Gastroesophageal sphincter (tissue), 4 donors: Measurements from ENCODE around the gene MYLK4. TPM values are rescaled to one million over a fixed set of nuclear protein-coding genes. Genes with fewer than 3 reads are reported as not detected.

Experiments used
- ATAC-seq: fragments of 150-250 bp; one replicate; pipeline ENCODE4 v1.9.1; 2016; ENCODE audit warnings: mild to moderate bottlenecking, moderate library complexity
- H3K27ac ChIP-seq, 4 donors: fragments of 200-600 bp; sonication (generic) in 3 of 4; 1 replicate in 3 of 4; 2 replicates in 1 of 4; pipeline ENCODE4 v1.5.1; 2016 to 2019
- H3K27me3 ChIP-seq: fragments of 200-600 bp; sonication (generic); one replicate; pipeline ENCODE4 v1.5.1; 2019
- H3K36me3 ChIP-seq, 2 donors: fragments of 200-600 bp; sonication (generic); one replicate each; pipeline ENCODE4 v1.5.1; 2019; ENCODE audit warnings: control low read depth in 1 of 2
- H3K4me1 ChIP-seq, 3 donors: fragments of 200-600 bp; sonication (generic); 1 replicate in 2 of 3; 2 replicates in 1 of 3; pipeline ENCODE4 v1.5.1; 2016 to 2019; ENCODE audit warnings: control low read depth in 2 of 3
- H3K4me3 ChIP-seq, 2 donors: fragments of 200-600 bp; sonication (generic); one replicate each; pipeline ENCODE4 v1.5.1; 2019; ENCODE audit warnings: mild to moderate bottlenecking in 1 of 2, moderate library complexity in 1 of 2
- H3K9me3 ChIP-seq, 3 donors: fragments of 200-600 bp; sonication (generic); one replicate each; pipeline ENCODE4 v1.5.1; 2017 to 2019; ENCODE audit warnings: control low read depth in 2 of 3
- EP300 ChIP-seq: sonication (generic); formaldehyde crosslinking; IDR thresholded peaks from one replicate; pipeline ENCODE4 v1.6.1; 2017; ENCODE audit warnings: antibody characterized with exemption, mild to moderate bottlenecking
- POLR2A ChIP-seq, 2 donors: fragments of 450-650 bp; IDR thresholded peaks; one replicate each; pipeline ENCODE4 v1.6.1; 2017; ENCODE audit warnings: antibody characterized with exemption in 2 of 2, mild to moderate bottlenecking in 2 of 2, moderate library complexity in 1 of 2
- POLR2AphosphoS5 ChIP-seq: sonication (generic); formaldehyde crosslinking; IDR thresholded peaks from one replicate; pipeline ENCODE4 v1.6.1; 2017; ENCODE audit warnings: antibody characterized with exemption
- WGBS, 2 donors: methylation state at CpG; one replicate each; pipeline ENCODE4 v1.1.5; 2018; ENCODE audit warnings: low coverage in 1 of 2; 5-methylcytosine and 5-hydroxymethylcytosine counted together
- total RNA-seq, 4 donors: library from RNA; depleted of rRNA; stranded (reverse); fragments of >200 nt; gene quantifications; one replicate each; pipeline ENCODE4 v1.1.0, GENCODE V29; 2016
- TF ChIP-seq, protein P1 (sequence below), 4 experiments: fragments of 200-600 bp in 2 of 4; fragments of 450-650 bp in 2 of 4; sonication (generic) in 1 of 4; IDR thresholded peaks; one replicate each; pipeline ENCODE4 v1.5.1; 2017 to 2019; ENCODE audit warnings: antibody characterized with exemption in 4 of 4, mild to moderate bottlenecking in 2 of 4, moderate library complexity in 2 of 4

Gene MYLK4
- total RNA-seq, 4 donors from 2014 or later, result 0.31 to 1.2 (median 0.56) TPM

DNA sequence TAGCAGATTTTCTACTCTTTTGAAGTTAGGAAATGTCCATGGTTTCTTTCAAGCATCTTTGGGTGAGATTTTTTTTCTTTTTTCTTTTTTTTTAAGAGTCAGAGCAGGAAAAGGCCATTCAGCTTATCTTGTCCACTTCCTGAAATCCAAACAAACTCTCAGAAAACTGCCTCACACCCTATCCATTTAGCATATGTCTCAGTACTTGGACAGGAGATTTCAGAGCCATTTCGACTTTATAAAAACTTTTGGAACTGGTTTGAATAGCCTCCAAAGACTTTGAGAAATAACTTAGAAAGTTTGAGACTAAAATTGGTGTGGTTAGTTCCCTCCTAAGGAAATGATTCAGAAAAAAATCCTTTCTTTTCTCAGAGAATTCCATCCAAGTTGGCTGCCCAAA lies 125.1 kb downstream of the MYLK4 start:
- no peak for ATAC-seq
- no peaks in the 10 kb centered on the region for H3K27me3 ChIP-seq
- H3K9me3 ChIP-seq, result no peaks in the 10 kb centered on the region
- H3K36me3 ChIP-seq, result no peaks in the 10 kb centered on the region
- no peak overlapping the region for H3K4me3 ChIP-seq
- no peak overlapping the region for H3K27ac ChIP-seq
- no peak for TF ChIP-seq POLR2A (IDR thresholded peaks at IDR 0.05)
- no peak for TF ChIP-seq POLR2AphosphoS5
- TF ChIP-seq EP300, result no peak
- TF ChIP-seq, protein P1, sequence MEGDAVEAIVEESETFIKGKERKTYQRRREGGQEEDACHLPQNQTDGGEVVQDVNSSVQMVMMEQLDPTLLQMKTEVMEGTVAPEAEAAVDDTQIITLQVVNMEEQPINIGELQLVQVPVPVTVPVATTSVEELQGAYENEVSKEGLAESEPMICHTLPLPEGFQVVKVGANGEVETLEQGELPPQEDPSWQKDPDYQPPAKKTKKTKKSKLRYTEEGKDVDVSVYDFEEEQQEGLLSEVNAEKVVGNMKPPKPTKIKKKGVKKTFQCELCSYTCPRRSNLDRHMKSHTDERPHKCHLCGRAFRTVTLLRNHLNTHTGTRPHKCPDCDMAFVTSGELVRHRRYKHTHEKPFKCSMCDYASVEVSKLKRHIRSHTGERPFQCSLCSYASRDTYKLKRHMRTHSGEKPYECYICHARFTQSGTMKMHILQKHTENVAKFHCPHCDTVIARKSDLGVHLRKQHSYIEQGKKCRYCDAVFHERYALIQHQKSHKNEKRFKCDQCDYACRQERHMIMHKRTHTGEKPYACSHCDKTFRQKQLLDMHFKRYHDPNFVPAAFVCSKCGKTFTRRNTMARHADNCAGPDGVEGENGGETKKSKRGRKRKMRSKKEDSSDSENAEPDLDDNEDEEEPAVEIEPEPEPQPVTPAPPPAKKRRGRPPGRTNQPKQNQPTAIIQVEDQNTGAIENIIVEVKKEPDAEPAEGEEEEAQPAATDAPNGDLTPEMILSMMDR (IDR thresholded peaks at IDR 0.05), result no peak
- 8% methylated on average over 1 of the region's 1 CpG for WGBS, 2 donors
- no peaks in the 10 kb centered on the region for H3K4me1 ChIP-seq

DNA sequence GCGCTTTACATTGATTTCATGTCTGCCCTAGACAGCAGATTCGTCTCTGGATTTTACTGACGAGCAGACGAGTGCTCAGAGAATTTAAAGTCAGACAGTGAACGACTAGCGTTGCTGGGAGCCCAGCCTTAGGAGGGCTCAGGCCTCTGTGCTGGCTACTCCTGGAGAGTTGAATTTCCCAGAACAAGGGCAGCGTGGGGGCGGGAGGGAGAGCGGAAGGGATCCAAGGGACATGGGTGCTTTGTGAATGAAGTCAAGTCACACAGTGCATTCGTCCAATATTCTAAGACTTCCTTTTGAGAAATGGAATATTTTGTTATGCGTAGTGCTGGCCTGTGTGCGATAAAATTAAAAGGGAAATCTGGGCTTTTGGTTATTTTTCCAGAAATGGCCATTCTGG lies 126.5 kb downstream of the MYLK4 start:
- no peaks in the 10 kb centered on the region for H3K27me3 ChIP-seq
- no peaks in the 10 kb centered on the region for H3K36me3 ChIP-seq
- H3K27ac ChIP-seq, result no peak overlapping the region
- no peaks in the 10 kb centered on the region for H3K4me1 ChIP-seq
- H3K4me3 ChIP-seq, result no peak overlapping the region
- H3K9me3 ChIP-seq, result no peaks in the 10 kb centered on the region
- WGBS, 2 donors, result 87 to 93% methylated on average over 6 to 12 of the region's 12 CpGs
- TF ChIP-seq POLR2AphosphoS5, result no peak
- TF ChIP-seq EP300, result no peak
- TF ChIP-seq, protein P1 (IDR thresholded peaks at IDR 0.05), result no peak
- no peak for TF ChIP-seq POLR2A (IDR thresholded peaks at IDR 0.05)
- ATAC-seq, result no peak

DNA sequence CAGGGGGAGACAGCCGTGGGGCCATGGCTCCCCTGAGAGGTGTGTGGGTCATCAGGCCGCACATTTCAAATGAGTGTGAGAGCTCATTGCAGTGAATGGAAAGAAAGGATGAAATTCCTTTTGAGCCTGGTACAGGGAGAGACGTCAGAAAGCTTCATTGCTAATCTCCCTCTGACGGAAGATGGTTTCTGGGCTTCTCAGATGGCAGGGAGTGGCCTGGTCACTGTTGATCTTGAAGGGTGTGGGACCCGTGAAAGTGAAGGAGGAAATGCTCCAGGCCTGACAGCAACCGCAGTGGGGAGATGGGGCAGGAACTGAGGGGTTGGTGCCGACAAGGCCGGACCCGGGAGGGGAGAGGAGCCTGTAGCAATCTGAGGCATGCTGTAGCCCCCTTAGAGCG lies 127.4 kb downstream of the MYLK4 start:
- no peaks in the 10 kb centered on the region for H3K9me3 ChIP-seq
- no peak for TF ChIP-seq POLR2AphosphoS5
- no peak for TF ChIP-seq POLR2A (IDR thresholded peaks at IDR 0.05)
- no peak for TF ChIP-seq EP300
- TF ChIP-seq, protein P1 (IDR thresholded peaks at IDR 0.05), result no peak
- no peak overlapping the region for H3K27ac ChIP-seq
- no peak overlapping the region for H3K4me3 ChIP-seq
- WGBS, 2 donors, result 75 to 76% methylated on average over 2 to 9 of the region's 10 CpGs
- no peak for ATAC-seq
- H3K36me3 ChIP-seq, result no peaks in the 10 kb centered on the region
- H3K27me3 ChIP-seq, result no peaks in the 10 kb centered on the region
- no peaks in the 10 kb centered on the region for H3K4me1 ChIP-seq

DNA sequence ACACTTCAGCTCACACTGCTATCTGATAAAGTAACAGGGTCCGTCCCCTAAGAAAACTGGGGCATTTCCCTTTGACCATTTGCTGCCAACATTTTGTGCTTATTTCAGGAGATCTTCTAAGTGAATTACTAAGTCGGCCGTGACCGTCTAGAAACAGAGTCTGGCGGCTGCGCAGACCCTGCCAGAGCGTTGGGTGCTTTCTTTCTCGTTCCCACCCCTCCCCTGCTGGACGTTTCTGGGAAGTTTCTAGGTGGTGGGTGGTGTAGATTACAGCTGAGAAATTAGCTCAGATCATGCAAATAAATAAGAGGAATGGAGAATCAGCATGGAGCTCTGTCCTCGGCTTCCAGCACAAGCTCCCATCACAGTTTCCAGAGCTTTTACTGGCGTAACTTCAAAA lies 128.1 kb downstream of the MYLK4 start:
- Histone ChIP-seq H3K4me1 (no peaks in the 10 kb centered on the region), H3K9me3 (no peaks in the 10 kb centered on the region), H3K27ac (no peak overlapping the region), H3K4me3 (no peak overlapping the region), H3K36me3 (no peaks in the 10 kb centered on the region), H3K27me3 (no peaks in the 10 kb centered on the region)
- TF ChIP-seq POLR2A (IDR thresholded peaks at IDR 0.05), result no peak
- TF ChIP-seq POLR2AphosphoS5, result no peak
- TF ChIP-seq EP300, result no peak
- TF ChIP-seq, protein P1 (IDR thresholded peaks at IDR 0.05), result no peak
- 87 to 100% methylated on average over 9 to 11 of the region's 11 CpGs for WGBS, 2 donors
- ATAC-seq, result no peak

DNA sequence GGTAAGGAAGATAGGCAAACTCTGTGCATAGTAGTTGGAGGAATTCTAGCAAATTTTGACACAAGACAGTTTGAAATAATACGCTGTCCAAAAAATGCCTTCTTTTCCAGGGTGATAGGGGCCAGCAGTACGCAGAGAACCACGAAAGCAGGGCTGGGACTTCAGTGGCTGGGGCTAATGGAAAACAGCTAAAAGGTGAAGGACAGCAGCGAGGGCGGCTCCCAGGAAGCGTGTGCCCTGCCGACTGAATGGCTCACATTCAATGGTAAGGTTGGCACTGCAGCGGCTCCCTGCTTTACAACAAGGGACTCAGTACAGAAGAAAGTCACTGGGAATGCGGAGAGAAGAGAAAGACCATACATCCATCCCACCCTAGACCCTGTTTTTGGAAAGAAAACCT lies 131.1 kb downstream of the MYLK4 start:
- ATAC-seq, result no peak
- H3K9me3 ChIP-seq, result no peaks in the 10 kb centered on the region
- no peaks in the 10 kb centered on the region for H3K27me3 ChIP-seq
- no peaks in the 10 kb centered on the region for H3K36me3 ChIP-seq
- no peak overlapping the region for H3K27ac ChIP-seq
- 85 to 89% methylated on average over 2 to 9 of the region's 9 CpGs for whole genome bisulfite sequencing, 2 donors
- no peak for TF ChIP-seq EP300
- no peaks in the 10 kb centered on the region for H3K4me1 ChIP-seq
- no peak overlapping the region for H3K4me3 ChIP-seq
